ENCODE data around the gene ZNF331.

Gene ZNF331

DNA sequence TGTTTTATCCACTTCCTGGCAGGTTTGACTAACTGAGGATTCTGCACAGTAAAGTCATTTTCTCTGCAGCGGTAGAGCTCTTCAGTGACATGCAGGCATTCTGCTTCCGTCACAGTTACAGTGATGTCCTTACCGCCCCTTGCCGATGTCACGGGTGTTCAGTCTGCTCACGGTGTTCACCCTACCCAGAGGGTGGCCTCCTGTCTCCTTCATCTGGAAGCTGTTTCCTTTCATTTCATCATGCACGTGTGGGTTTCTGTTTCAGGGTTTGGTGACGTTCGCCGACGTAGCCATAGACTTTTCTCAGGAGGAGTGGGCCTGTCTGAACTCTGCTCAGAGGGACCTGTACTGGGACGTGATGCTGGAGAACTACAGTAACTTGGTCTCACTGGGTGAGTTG is 33.4 kb downstream of the ZNF331 start:
- no peak for DNase-seq (ENCODE audit: low spot score)

DNA sequence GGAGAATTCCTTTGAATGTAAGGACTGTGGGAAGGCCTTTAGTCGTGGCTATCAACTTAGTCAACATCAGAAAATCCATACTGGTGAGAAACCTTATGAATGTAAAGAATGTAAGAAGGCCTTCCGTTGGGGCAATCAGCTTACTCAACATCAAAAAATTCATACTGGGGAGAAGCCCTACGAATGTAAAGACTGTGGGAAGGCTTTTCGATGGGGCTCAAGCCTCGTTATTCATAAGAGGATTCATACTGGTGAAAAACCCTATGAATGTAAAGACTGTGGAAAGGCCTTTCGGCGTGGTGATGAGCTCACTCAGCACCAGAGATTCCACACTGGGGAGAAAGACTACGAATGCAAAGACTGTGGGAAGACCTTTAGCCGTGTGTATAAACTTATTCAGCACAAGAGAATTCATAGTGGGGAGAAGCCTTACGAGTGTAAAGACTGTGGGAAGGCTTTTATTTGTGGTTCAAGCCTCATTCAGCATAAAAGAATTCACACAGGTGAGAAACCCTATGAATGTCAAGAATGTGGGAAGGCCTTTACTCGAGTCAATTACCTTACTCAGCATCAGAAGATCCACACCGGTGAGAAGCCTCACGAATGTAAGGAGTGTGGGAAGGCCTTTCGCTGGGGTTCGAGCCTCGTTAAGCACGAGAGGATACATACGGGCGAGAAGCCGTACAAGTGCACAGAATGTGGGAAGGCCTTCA is 39.2 kb downstream of the ZNF331 start:
- DNase-seq (ENCODE audit: low spot score), result no peak

DNA sequence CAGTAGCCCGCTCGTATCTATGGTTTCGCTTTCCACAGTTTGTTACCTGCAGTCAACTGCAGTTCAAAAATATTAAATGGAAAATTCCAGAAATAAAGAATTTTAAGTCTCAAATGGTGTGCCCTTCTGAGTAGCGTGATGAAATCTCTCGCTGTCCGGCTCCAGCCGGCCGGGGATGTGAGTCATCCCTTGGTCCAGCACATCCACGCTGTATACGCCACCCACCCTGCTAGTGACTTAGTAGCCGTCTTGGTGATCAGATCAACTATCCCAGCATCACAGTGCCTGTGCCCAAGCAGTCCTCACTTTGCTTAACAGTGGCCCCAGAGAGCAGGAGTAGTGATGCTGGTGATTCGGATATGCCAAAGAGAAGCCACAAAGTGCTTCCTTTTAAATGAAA is 40.0 kb downstream of the ZNF331 start:
- DNase-seq (ENCODE audit: low spot score), result no peak

DNA sequence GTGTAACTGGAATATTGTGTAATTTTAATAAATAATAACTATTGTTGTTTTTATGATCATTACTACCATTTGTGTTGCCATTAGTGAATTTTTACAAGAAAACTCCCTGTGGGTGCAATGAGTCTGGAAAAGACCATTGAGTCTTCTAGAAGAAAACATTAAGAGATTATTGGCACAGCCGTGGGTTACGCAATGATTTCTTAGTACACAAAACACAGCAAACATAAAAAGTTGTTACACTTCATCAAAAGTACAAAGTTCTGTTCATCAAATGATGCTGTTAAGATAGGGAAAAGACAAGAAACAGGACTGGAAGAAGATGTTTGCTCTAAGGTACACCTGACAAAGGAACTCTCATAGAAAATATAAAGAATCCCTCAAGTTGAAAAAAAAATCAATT is 41.6 kb downstream of the ZNF331 start:
- DNase-seq (ENCODE audit: low spot score), result no peak

DNA sequence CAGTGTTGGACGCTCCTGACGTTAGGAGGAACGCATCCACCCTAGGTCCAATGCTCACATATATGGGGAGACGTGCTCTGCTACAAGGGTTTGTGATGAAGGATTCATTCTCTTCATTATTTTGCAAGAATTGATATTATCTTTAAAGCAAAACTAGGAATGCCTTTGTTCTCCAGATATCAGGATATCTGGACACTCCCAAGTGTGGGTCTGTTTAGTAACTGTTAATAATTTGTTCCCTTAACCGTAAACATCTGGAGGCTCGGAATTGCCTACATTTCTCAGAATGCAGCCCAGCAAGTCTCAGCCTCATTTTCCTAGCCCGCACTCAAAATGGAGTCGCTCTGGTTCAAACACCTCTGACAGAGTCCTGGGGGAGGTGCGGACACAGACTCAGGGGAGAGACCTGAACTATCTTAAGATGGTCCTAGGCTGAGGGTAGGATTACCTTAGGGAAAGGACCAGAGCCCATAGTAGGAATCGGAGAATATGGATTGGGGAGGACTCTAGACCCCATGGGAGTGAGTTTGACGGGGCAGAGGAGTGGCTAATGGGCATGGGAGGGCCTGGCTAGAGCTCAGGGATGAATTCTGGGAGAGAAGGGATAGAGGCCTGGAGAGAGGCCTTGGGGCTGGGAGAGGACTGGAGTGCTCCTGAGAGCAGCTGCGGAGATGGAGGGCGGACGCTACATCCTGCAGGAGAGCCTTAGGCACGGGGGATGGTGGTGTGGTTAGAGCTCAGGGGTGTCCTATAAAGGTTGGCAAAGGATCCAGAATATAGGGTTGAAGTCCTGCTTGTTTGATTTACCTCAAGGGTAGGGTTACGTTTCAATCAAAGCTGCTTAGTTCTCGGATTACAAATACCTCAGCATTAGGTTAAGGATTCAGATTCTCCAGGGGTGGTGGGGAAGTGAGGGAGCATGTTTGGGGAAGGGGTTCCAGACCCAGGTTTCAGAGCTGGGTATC is 43.2 kb downstream of the ZNF331 start:
- no peak for DNase-seq (ENCODE audit: low spot score)

DNA sequence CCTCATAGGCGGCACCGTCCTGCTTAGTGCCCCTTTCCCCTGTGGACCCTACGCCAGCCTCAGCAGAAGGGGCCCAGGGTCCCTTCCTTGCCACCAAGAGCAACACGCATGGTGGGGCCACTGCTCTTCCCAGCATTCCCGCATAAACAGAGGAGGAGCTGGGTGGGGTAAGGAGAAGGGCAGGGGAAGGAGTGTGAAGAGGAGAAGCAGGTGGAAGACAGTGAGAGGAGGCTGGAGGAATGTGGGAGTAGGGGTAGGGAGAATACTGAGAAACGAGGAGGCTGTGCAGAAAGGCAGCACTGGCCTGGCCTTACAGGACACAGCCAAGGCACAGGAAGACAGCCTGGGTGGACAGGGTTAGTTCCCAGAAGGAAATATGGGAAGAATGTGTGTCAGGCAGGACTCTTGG is 43.9 kb downstream of the ZNF331 start:
- no peak for DNase-seq (ENCODE audit: low spot score)

DNA sequence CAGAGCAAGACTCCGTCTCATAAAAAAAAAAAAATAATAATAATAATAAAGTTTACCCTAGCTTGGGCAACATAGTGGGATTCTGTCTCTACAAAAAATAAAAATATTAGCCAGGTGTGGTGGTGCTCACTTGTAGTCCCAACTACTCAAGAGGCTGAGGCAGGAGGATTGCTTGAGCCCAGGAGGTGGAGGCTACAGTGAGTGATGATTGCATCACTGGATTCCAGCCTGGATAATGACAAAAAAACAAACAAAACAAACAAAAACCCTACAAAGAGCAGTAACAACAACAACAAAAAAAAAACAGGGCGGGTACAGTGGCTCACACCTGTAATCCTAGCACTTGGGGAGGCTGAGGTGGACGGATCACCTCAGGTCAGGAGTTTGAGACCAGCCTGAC is 45.2 kb downstream of the ZNF331 start:
- no peak for DNase-seq (ENCODE audit: low spot score)

DNA sequence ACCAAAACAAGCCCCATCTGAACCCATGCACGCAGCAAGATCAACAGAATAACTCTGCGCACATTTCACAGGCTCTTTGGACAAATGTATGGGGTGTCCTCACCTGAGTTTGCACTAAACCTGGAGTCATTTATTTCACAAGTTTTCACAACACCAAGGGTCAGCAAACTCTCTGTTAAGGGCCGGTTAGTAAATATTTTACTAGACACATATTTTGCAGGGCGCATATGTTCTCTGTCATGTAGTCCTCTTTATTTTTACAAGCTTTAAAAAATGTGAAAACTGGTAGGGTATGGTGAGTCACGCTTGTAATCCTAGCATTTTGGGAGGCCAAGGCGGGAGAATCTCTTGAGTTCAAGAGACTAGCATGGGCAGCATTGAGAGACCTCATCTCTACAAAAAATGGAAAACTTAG is 48.3 kb downstream of the ZNF331 start:
- DNase-seq (ENCODE audit: low spot score), result no peak

DNA sequence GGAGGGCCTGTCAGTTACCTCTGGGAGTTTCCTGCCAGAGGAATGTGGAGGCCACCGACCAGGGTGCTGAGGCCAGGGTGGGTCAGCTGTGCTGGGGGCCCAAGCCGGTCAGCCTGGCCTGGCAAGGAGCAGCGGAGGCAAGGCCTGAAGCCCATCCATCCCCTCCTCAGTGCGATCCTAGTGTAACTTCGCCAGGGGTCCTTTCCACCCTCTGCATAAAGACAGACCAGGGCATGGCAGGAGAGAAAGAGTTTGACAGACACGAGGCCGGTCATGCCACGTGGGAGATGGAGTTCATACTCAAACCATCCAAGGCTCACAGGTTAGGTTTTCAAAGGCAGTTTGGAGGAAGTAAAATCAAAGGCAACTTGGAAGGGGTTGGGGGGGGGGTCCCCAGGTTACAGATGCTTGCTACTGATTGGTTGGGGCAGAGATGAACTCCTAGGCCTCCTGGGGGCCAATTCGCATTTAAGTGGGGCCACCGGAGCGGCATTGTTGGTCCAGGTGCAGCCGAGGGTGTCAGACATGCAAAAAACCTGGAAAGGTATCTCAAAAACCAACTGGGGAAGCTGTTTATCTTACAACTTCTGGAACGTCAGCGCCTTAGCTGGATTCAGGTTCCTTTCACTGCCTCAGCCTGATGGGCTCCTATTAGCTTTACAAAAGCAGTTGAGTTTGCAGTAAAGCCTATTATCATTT is 57.0 kb downstream of the ZNF331 start:
- DNase-seq (ENCODE audit: low spot score), result no peak

DNA sequence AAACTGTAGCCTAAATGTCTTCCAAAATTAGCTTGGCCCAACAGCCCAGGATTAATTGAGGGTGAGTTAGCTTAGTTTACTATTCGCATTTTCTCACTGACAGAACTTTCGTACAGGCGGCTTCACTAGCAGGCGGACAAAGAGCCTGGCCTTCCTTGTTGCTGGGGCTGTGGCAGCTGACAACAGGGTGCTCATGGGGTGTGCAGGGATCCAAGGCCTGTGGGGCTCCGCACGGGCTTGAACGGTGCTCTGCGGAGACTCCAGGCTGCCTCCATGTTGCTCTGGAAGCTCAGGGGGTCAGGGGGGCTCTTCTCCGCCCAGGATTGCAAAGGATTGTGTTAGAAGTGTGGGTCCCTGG is 57.5 kb downstream of the ZNF331 start:
- DNase-seq (ENCODE audit: low spot score), result no peak

DNA sequence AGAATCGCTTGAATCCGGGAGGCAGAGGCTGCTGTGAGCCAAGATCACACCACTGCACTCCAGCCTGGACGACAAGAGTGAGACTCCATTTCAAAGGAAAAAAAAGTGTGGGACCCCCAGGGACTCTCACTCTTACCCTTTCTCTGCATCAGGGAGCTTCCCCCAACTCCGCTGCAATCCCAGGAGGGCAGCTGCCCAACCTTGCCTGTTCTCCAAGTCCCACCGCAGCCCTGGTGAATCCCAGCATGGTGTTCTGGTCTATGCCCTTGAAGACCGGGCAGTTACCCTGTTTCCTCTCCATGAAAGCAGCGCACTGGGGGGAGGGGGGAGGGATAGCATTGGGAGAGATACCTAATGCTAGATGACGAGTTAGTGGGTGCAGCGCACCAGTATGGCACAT is 58.1 kb downstream of the ZNF331 start:
- DNase-seq (ENCODE audit: low spot score), result no peak

DNA sequence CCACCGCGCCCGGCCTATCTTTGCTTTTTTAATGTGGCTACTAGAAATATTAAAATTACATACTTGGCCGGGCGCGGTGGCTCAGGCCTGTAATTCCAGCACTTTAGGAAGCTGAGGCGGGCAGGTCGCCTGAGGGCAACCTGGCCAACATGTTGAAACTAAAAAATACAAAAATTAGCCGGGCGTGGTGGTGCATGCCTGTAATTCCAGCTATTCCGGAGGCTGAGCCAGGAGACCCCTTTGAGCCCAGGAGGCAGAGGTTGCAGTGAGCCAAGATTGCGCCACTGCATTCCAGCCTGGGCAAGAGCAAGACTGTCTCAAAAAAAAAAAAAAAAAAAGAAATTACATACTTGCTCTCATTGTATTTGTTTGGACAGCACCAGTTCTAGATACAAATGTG is 59.1 kb downstream of the ZNF331 start:
- DNase-seq (ENCODE audit: low spot score), result no peak

DNA sequence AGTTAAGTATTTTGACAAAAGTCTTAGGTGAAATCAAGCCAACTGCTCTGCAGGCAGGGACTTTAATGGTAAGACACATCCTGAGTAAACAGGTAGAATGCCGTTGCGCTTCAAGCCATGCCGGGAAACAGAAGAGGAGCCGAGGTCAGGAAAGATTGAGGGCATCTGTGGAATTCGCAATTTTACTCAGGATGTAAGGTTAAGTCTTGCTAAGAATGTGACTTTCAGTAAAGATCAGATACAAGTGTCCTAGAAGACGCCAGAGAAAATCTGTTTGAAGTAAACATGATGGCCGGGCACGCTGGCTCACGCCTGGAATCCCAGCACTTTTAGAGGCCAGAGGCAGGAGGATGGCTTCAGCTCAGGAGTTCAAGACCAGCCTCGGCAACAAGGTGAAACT is 60.4 kb downstream of the ZNF331 start:
- no peak for DNase-seq (ENCODE audit: low spot score)

DNA sequence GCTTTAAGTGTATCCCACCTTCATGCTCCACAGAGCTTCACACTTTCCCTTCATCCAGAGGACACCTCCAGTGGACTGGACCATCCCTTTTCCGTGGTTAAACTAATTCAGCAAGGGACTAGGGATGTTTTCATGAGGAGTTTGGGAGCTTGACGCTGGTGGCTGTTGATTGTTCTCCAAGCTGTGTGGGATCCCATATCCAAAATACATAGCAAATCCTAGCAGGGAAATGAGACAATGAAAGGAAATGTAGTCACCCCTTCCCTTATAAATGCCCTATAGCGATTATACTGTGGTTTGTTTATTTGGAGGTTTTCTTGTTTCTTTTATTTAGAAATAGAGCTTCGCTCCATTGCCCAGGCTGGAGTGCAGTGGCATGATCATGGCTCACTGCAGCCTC is 62.3 kb downstream of the ZNF331 start:
- DNase-seq (ENCODE audit: low spot score), result no peak

DNA sequence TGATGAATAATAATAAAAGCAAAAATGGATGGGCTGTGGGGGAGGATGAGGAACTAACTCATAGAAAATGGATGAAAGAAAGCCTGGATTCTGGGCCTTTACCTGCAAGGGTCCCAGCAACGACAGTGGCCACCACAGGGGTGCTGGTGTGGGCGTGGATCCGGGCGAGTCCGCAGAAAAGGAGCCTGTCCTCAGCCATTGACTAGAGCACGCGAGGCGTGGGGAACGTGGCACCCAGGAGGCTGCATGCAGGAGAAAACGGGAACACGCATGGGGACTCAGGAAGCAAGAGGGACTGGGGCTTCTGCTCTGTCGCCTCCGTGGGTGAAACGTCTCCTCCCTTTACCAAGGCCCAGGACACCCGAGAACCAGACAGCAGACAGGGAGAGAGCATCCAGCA is 68.1 kb downstream of the ZNF331 start:
- no peak for DNase-seq (ENCODE audit: low spot score)

DNA sequence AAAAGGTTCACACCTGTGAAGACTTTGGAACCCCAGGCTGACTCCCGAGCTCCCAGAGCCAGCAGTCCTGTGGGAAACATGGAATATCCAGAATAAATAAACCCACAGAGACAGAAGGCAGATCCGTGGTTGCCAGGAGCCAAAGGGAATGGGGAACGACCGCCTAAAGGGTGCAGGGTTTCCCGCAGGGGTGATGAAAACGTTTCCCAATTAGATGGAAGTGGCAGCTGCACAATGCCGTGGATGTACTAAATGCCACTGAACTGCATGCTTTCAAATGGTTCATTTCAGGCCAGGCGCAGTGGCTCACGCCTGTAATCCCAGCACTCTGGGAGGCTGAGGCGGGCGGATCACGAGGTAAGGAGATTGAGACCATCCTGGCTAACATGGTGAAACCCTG is 70.4 kb downstream of the ZNF331 start:
- no peak for DNase-seq (ENCODE audit: low spot score)

DNA sequence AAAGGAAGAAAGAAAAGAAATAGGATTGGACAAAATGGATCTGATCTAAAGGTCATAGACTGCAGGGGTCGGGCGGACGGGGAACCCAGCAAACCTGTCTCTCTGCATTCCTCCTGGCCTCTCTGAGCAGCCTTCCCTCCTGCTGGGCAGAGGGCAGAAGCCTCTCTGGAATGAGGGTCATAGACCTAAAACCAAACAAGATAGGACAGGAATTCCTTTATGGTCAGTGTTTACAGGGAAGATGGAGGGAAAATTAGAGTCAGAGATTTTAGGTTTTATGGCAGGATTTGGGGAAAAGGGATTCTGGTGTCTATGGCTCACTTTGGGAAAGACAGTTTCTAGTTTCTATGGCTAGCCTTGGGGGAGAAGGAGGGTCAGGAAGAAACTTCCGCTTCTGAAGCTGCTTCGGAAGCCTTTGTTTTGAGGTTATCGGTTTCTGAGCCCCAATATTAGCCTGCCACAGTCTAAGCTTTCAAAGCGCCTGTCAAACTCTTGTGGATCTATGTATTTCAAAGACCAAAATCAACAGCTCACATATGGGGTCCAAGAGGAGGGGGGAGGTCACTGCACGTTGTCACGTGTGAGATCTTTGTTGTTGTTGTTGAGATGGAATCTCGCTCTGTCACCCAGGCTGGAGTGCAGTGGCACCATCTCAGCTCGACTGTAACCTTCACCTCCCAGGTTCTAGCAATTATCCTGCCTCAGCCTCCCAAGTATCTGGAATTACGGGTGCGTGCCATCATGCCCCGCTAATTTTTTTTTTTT is 75.0 kb downstream of the ZNF331 start:
- no peak for DNase-seq (ENCODE audit: low spot score)

DNA sequence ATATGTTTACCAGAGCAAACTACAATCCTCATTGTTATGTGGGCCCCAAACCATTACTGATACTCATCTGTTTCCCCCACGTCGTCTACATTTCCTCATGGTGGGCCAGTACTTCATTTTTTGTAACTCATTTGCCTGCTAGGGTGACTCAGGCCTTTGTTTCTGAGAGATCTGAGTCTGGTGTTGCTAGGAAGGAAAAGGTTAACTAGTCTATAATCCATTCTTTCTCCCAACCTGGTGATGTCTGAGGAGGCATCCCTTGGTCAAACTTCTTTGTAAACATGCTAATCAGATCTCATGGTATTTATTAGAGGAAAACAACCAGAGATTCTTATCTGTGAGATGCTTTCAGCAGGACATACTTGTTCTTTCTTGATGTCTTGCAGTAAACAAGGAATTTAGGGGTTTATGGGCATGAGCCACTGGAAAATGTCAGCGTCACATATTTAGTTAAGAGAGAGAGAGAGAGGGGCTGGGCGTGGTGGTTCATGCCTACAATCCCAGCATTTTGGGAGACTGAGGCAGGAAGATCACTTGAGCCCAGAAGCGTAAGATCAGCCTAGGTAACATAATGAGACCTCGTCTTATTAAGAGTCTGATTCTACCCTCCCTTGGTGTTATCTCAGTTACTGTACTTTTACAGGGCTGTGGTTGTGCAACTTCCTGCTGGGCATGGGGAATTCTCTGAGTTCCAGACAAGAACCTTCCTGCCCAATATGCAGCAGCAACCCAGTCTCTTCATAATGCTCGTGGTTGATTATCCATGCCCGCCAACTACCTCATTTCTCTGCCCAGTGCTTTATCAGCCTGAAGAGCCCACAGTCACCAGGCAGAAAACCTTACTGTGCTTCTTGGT is 84.2 kb downstream of the ZNF331 start:
- DNase-seq (ENCODE audit: low spot score), result no peak

DNA sequence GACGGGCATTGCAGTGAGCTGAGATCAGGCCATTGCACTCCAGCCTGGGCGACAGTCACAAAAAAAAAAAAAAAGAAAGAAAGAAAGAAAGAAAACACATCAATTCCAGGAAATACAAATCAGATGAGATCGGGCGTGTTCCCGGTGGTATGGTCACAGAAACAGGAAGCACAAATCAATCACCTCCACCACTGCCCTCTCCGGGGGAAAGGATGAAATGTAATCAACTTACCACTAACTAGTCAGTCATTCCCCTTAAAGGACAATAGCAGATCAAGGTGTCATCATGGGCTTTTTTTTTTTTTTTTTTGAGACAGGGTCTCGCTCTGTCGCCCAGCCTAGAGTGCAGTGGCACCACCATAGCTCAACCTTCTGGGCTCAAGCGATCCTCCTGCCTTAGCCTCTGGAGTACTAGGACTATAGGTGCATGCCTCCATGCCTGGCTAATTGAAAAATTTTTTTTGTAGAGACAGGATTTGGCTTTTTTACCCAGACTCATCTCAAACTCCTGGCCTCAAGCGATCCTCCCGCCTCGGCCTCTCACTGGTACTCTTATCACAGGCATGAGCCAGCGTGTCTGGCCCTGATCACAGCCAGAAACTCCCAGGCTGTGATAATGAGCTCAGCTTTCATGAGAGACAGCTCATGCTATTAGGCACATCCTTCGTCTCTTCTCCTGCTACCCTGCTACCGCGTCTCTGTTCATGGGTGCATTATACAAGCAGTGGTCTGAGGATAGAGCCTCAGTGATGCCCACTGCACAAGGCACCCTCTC is 87.0 kb downstream of the ZNF331 start:
- DNase-seq (ENCODE audit: low spot score), result no peak

DNA sequence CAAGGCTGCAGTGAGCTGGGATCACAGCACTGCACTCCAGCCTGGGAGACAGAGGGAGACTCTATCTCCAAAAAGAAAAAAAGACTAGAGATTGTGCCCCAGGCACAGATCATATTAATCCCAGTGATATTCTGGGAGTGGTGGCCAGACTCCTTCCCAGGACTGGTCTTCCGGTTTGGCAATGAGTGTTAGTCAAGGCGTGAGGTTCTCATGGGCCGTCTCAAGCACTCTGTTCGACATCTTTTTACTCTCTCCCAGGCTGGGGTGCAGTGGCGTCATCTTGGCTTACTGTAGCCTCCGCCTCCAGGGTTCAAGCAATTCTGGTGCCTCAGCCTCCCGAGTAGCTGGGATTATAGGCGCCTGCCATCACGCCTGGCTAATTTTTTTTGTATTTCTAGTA is 88.5 kb downstream of the ZNF331 start:
- no peak for DNase-seq (ENCODE audit: low spot score)
